Keratinocyte (primary cell): ENCODE results near the gene DGKZ. TPM values are rescaled to one million over a fixed set of nuclear protein-coding genes. Genes with fewer than 3 reads are reported as not detected.
A peak's percentile ranks its signal among the peaks of the same experiment; 100 is the strongest.

Experiments used
- DNase-seq: peaks from one replicate; pipeline ENCODE4 v3.0.0-alpha.2; 2011; ENCODE audit warnings: low read depth, missing footprints, low spot score
- FAIRE-seq: peaks from 2 replicates; lab custom pipeline; 2011; peaks lifted over from hg19 to GRCh38; lab: Jason Lieb, UNC
- H2AFZ ChIP-seq: 2 replicates; pipeline ENCODE4 v1.6.0; 2012; ENCODE audit warnings: low read length, control low read depth, inconsistent platforms; ENCODE audit not compliant: control insufficient read depth
- H3K27ac ChIP-seq: 2 replicates; pipeline ENCODE4 v1.5.1; 2011; ENCODE audit warnings: low read length; ENCODE audit not compliant: control insufficient read depth, insufficient read depth
- H3K27me3 ChIP-seq: 3 replicates; pipeline ENCODE4 v1.6.0; 2011; ENCODE audit warnings: low read length; ENCODE audit not compliant: control insufficient read depth, insufficient read depth; ENCODE audit errors: extremely low read depth
- H3K36me3 ChIP-seq, 2 experiments: 2 replicates in 1 of 2; 3 replicates in 1 of 2; pipeline ENCODE4 v1.5.1; 2011; ENCODE audit warnings: low read length in 2 of 2, mild to moderate bottlenecking in 1 of 2; ENCODE audit not compliant: control insufficient read depth in 2 of 2, insufficient read depth in 2 of 2; ENCODE audit errors: extremely low read depth in 1 of 2
- H3K4me1 ChIP-seq: 3 replicates; pipeline ENCODE4 v1.5.1; 2011; ENCODE audit warnings: low read length; ENCODE audit not compliant: control insufficient read depth, insufficient read depth; ENCODE audit errors: extremely low read depth
- H3K4me2 ChIP-seq: 3 replicates; pipeline ENCODE4 v1.6.0; 2011; ENCODE audit warnings: low read depth, low read length; ENCODE audit not compliant: control insufficient read depth, insufficient read depth; ENCODE audit errors: extremely low read depth
- H3K4me3 ChIP-seq, 3 experiments: fragments of 200-600 bp in 1 of 3; sonication (generic) in 1 of 3; 2 replicates in 2 of 3; 3 replicates in 1 of 3; pipeline ENCODE4 v1.5.1; 2011 to 2016; ENCODE audit warnings: low read length in 3 of 3, mild to moderate bottlenecking in 3 of 3, control low read depth in 2 of 3, inconsistent platforms in 1 of 3, low read depth in 1 of 3, mixed read lengths in 1 of 3, mixed run types in 1 of 3, moderate library complexity in 1 of 3; ENCODE audit not compliant: control insufficient read depth in 2 of 3, insufficient read depth in 2 of 3; ENCODE audit errors: extremely low read depth in 1 of 3
- H3K79me2 ChIP-seq: 2 replicates; pipeline ENCODE4 v1.6.0; 2012; ENCODE audit warnings: low read length; ENCODE audit not compliant: control insufficient read depth, insufficient read depth
- H3K9ac ChIP-seq: 3 replicates; pipeline ENCODE4 v1.6.0; 2011; ENCODE audit warnings: low read length; ENCODE audit not compliant: control insufficient read depth, insufficient read depth; ENCODE audit errors: extremely low read depth
- H3K9me1 ChIP-seq: 3 replicates; pipeline ENCODE4 v1.6.0; 2011; ENCODE audit warnings: low read length; ENCODE audit not compliant: control insufficient read depth, insufficient read depth; ENCODE audit errors: extremely low read depth
- H3K9me3 ChIP-seq: 2 replicates; pipeline ENCODE4 v1.5.1; 2012; ENCODE audit warnings: low read depth, low read length; ENCODE audit not compliant: control insufficient read depth
- H4K20me1 ChIP-seq: 3 replicates; pipeline ENCODE4 v1.6.0; 2011; ENCODE audit warnings: low read length; ENCODE audit not compliant: control insufficient read depth, insufficient read depth; ENCODE audit errors: extremely low read depth
- CTCF ChIP-seq, 3 experiments: IDR thresholded peaks in 1 of 3; conservative IDR thresholded peaks in 1 of 3; optimal IDR thresholded peaks in 1 of 3; 2 replicates in 2 of 3; 3 replicates in 1 of 3; pipeline versions ENCODE3 to v1.5.1; 2011; ENCODE audit warnings: low read length in 3 of 3, mild to moderate bottlenecking in 3 of 3, moderate library complexity in 2 of 3, control low read depth in 1 of 3, inconsistent platforms in 1 of 3; ENCODE audit not compliant: insufficient read depth in 2 of 3; ENCODE audit errors: extremely low read depth in 1 of 3
- EZH2 ChIP-seq: IDR thresholded peaks from one replicate; pipeline ENCODE4 v1.6.1; 2012; ENCODE audit warnings: inconsistent platforms, mild to moderate bottlenecking, low read length, moderate library complexity
- dilution Hi-C: fragments of 300-500 bp; cut with MboI; formaldehyde crosslinking; loops from one replicate; pipeline ENCODE4 v1.7.0; 2020; ENCODE audit warnings: low sequenced_read_pairs; ENCODE audit not compliant: extremely low pct_ligation_motif_present
- polyA plus RNA-seq, 5 experiments: library from polyadenylated mRNA; depleted of rRNA in 3 of 5; stranded (reverse) in 3 of 5; stranded (forward) in 1 of 5; unstranded in 1 of 5; fragments of >200 nt; gene quantifications; 1 replicate in 1 of 5; 2 replicates in 3 of 5; 3 replicates in 1 of 5; pipeline versions ENCODE4 v1.2.1 to v1.2.3, GENCODE V29; 2011 to 2012; ENCODE audit warnings: missing spikeins in 2 of 5, low read depth in 1 of 5, low replicate concordance in 1 of 5

Gene DGKZ
- polyA plus RNA-seq, 1 donor (not counting 4 experiments of a cell fraction or from before 2014, with no cell fraction given), result 23.3 TPM

GRCh38 chr11:46305295-46305694, 42.0 kb upstream of the DGKZ start:
- Histone ChIP-seq H3K27me3 (no peaks in the 10 kb centered on the region), H3K4me1 (peaks cover 6% of the 10 kb centered on the region), H3K27ac (no peak overlapping the region), H3K9ac (no peak overlapping the region), H3K4me3 (no peak overlapping the region), H3K36me3 (no peaks in the 10 kb centered on the region), H3K9me1 (no peaks in the 10 kb centered on the region), H2AFZ (peak overlapping the region; percentile 15), H4K20me1 (no peaks in the 10 kb centered on the region), H3K9me3 (no peaks in the 10 kb centered on the region), H3K79me2 (no peaks in the 10 kb centered on the region), H3K4me2 (no peak overlapping the region)
- TF ChIP-seq CTCF (optimal IDR thresholded peaks at IDR 0.05 in 1 of 3, IDR thresholded peaks at IDR 0.05 in 1 of 3, conservative IDR thresholded peaks at IDR 0.05 in 1 of 3; ENCODE audit: extremely low read depth in 1 of 3, insufficient read depth in 2 of 3, low read length in 3 of 3), result peak; percentile 8 to 35 (median 16)
- TF ChIP-seq EZH2, result no peak
- FAIRE-seq (no peak), DNase-seq (no peak)
- dilution Hi-C loops, result no loop called here

GRCh38 chr11:46306296-46306853, 40.9 kb upstream of the DGKZ start:
- DNase-seq (no peak), FAIRE-seq (no peak)
- H3K9me3 ChIP-seq, result no peaks in the 10 kb centered on the region
- peaks cover 6% of the 10 kb centered on the region for H3K4me1 ChIP-seq
- no peak for TF ChIP-seq EZH2
- no peak for TF ChIP-seq CTCF (optimal IDR thresholded peaks at IDR 0.05 in 1 of 3, IDR thresholded peaks at IDR 0.05 in 1 of 3, conservative IDR thresholded peaks at IDR 0.05 in 1 of 3; ENCODE audit: extremely low read depth in 1 of 3, insufficient read depth in 2 of 3, low read length in 3 of 3)
- H3K79me2 ChIP-seq, result no peaks in the 10 kb centered on the region
- H3K9me1 ChIP-seq, result no peaks in the 10 kb centered on the region
- H4K20me1 ChIP-seq, result no peaks in the 10 kb centered on the region
- H3K9ac ChIP-seq, result no peak overlapping the region
- dilution Hi-C loops, result no loop called here
- H3K36me3 ChIP-seq, result no peaks in the 10 kb centered on the region
- H2AFZ ChIP-seq, result no peak overlapping the region
- no peak overlapping the region for H3K27ac ChIP-seq
- no peak overlapping the region for H3K4me3 ChIP-seq
- no peaks in the 10 kb centered on the region for H3K27me3 ChIP-seq
- no peak overlapping the region for H3K4me2 ChIP-seq
